ENCODE measurements around the gene EPHA6.
"Not testable (repeated sequence)": the region's sequence is repeated elsewhere in the genome, so short reads cannot be mapped to it uniquely, and the experiment has no call there.

Gene EPHA6

DNA sequence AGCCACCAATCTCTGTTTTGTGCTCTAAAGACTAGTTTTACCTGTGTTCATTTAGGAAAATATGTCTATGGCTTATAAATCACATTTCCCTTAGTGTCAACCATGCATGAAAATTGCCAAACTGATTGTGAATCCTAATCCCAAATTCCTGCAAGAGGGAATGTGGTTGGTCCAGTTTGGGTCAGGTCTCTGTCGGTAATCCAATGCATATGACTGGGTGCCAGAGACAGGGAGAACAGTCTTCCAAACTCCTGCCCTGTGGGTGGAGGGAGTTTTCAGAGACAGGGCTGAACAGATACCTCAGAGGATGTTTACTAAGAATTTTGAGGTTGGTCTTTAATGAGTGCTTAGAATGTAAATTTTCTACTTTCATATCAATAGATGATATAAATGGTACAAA lies 649.6 kb downstream of the EPHA6 start:
- no peak for DNase-seq (ENCODE audit: low read depth in 2 of 2)

DNA sequence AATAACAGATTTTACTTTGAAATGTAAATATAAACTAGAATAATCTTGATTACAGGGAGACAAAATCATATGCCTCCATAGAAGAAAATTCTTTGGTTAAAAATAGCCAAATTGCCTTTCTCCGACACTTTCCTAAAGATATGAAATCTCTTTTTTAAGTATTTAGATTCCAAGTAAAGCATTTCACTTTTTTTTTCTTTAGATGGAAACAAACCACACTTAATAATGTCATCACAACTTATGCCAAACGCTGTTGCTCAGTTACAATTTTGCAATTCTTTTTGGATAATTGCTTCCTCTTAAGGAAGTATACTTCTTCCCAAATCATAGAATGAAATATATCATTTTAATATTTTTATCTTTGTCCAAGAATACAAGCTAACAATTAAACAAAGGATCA lies 656.1 kb downstream of the EPHA6 start:
- DNase-seq (ENCODE audit: low read depth in 2 of 2): no peak

- DNase-seq (ENCODE audit: low read depth in 2 of 2): no peak
These were observed 665.3 kb downstream of the EPHA6 start for GRCh38 chr3:97479740-97480139.

DNA sequence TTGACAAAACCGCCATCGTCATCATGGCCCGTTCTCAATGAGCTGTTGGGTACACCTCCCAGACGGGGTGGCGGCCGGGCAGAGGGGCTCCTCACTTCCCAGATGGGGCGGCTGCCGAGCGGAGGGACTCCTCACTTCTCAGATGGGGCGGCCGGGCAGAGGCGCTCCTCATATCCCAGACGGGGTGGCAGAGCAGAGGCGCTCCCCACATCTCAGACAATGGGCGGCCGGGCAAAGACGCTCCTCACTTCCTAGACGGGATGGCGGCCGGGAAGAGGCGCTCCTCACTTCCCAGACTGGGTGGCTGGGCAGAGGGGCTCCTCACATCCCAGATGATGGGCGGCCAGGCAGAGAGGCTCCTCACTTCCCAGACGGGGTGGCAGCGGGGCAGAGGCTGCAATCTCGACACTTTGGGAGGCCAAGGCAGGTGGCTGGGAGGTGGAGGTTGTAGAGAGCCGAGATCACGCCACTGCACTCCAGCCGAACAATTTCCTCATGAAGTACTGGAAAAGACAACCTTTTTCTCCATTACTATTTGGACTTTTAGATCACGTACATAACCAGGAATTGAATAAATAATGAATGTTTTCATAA lies 666.4 kb downstream of the EPHA6 start:
- DNase-seq (ENCODE audit: low read depth in 2 of 2): not testable (repeated sequence)

DNA sequence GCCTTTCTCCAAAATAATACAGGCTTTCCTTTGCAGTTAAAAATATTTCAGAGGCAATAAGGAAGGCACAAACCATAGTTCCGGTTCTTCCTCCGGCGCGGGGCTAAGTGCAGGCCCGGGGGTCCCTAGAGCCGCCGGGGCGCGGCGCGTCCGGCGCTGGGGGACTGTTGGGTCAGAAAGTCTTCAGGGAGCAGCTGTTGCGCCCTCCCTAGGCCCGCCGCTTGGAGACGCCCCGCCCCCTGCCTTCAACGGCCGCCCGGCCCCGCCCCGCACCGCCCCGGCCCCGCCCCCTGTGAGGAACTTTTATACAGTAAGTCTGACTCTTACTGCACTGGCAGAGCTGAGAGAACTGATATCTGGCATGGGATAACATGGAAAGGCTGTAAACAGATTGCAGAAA lies 667.0 kb downstream of the EPHA6 start:
- DNase-seq (ENCODE audit: low read depth in 2 of 2): no peak

GRCh38 chr3:97485206-97485605 lies 670.8 kb downstream of the EPHA6 start:
- DNase-seq (ENCODE audit: low read depth in 2 of 2): no peak

- DNase-seq (ENCODE audit: low read depth in 2 of 2): no peak
These were observed 673.2 kb downstream of the EPHA6 start for GRCh38 chr3:97487587-97487986.

- no peak for DNase-seq (ENCODE audit: low read depth in 2 of 2)
These were observed 674.3 kb downstream of the EPHA6 start for GRCh38 chr3:97488741-97489140.

- DNase-seq (ENCODE audit: low read depth in 2 of 2): no peak
These were observed 681.5 kb downstream of the EPHA6 start for GRCh38 chr3:97495896-97496295.

DNA sequence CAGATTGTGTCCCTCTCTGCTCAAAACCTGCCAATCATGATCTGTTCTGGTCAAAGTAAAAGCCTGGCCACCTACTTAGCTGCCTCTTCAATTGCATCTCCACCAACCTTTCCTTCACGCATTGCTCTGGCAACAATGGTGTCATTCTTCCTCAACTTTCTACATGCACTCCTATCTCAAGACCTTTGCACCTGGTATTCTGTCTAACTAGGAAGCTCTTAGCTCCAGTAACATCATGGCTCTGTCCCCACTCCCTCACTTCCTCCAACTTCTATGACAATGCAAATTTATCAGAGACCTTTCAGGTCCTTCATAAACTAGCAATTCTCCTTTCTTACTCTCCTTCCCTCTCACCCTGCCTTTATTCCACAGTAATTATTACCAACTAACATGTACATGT lies 682.7 kb downstream of the EPHA6 start:
- DNase-seq (ENCODE audit: low read depth in 2 of 2): no peak

GRCh38 chr3:97504463-97504862 lies 690.1 kb downstream of the EPHA6 start:
- DNase-seq (ENCODE audit: low read depth in 2 of 2): no peak

- no peak for DNase-seq (ENCODE audit: low read depth in 2 of 2)
These were observed 696.4 kb downstream of the EPHA6 start for GRCh38 chr3:97510795-97511194.

GRCh38 chr3:97515076-97515475 lies 700.7 kb downstream of the EPHA6 start:
- DNase-seq (ENCODE audit: low read depth in 2 of 2): no peak

DNA sequence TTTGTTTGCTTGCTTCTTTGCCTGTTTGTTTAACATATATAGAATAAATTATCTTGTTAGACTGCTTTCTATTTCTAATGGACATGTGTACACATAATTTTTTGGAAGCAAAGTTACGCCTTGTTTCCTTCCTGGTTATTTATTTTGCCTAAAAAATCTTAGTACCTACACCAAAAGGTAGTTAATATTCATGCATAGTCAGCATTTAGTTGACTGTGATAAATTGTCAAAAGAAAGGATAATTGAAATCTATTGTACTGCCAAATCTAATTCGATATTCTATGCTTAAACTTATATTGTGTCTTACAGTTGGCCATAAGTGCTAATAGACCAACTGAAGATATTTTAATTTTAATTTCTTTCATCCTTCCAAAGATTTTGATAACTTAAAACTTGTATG lies 716.3 kb downstream of the EPHA6 start:
- DNase-seq (ENCODE audit: low read depth in 2 of 2): no peak

- not testable (repeated sequence) for DNase-seq (ENCODE audit: low read depth in 2 of 2)
These were observed 733.2 kb downstream of the EPHA6 start for GRCh38 chr3:97547573-97547972.

GRCh38 chr3:97550408-97550807 lies 736.0 kb downstream of the EPHA6 start:
- DNase-seq (ENCODE audit: low read depth in 2 of 2): no peak

- no peak for DNase-seq (ENCODE audit: low read depth in 2 of 2)
These were observed 737.8 kb downstream of the EPHA6 start for GRCh38 chr3:97552186-97552585.

GRCh38 chr3:97575742-97576141 lies 761.3 kb downstream of the EPHA6 start:
- DNase-seq (ENCODE audit: low read depth in 2 of 2): no peak

DNA sequence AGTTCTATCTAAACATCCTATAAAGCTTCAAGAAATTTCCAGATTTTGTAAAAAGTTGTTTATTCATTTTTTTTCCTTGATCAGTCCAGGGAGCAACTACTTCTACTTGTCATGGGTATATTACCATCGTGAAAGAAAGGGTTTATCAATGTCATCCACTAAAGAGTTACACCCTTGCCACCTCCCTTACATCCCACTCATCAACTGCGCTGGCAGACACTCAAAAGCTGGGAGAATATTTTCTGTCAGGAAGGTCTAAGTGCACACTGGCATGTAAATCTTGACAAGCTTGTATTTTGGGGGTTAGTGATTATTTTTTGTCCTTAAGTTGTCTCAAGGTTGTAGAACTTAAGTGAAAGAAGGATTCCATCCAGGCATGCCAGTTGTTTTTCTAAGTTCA lies 761.8 kb downstream of the EPHA6 start:
- DNase-seq (ENCODE audit: low read depth in 2 of 2): no peak

DNA sequence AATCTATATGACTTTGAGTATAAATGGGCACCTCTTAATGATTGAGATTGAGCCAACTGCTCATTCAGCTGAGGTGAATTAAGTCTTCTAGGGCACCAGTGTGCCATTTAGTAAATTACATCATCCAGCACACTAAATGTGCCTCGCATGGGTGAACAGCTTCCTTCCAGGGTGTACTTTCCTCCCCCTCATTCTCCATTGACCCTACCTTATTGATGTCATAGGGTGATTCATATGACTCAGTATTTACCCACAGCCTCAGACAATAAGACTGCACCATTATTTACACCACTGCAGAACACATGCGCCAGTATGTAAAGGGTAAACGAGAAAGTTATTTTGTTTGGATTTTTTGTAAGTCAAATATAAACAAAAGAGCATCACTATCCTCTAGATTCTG lies 765.0 kb downstream of the EPHA6 start:
- DNase-seq (ENCODE audit: low read depth in 2 of 2): no peak

DNA sequence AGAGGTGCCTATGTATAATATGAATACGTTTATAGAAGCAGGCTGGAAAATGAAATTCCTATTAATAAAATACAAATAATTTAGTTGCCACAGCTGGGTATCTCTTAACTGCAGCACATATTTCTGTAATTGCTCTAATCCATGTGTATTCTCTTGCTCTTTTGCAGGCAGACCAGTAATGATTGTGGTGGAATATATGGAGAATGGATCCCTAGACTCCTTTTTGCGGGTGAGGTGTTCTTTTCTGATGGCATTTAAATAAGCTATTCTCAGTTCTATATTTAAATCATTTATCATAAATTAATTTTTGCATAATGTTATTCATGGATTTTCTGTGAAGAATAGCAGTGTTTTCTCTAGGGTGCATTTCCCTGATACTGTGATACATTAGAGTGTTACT lies 796.2 kb downstream of the EPHA6 start:
- no peak for DNase-seq (ENCODE audit: low read depth in 2 of 2)

DNA sequence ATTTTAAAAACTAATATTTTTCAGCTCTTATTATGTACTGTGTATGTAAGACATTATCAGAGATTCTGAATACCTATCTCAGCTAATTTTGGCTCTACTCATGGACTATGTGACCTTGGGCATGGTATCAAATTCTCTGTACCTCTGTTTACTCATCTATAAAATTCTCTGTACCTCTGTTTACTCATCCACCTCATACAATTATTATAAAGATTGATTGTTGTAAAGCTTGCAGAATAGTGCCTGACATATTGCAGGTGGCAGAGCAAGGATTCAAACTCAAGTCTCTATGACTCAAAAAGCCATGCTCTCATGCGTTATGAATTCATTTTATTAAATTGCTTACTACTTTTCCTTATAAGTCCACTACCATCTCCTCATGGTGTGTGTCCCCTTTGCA lies 798.2 kb downstream of the EPHA6 start:
- no peak for DNase-seq (ENCODE audit: low read depth in 2 of 2)

- no peak for DNase-seq (ENCODE audit: low read depth in 2 of 2)
These were observed 798.7 kb downstream of the EPHA6 start for GRCh38 chr3:97613139-97613538.

GRCh38 chr3:97620514-97620913 lies 806.1 kb downstream of the EPHA6 start:
- DNase-seq (ENCODE audit: low read depth in 2 of 2): not testable (repeated sequence)
